ENCODE measurements around the gene SPEM3. TPM values are rescaled to one million over a fixed set of nuclear protein-coding genes. Genes with fewer than 3 reads are reported as not detected.
A peak's percentile ranks its signal among the peaks of the same experiment; 100 is the strongest.

Gene SPEM3
- total and polyA plus RNA-seq, 2 of the 13 experiments (the other 11 are each of a cell fraction or from before 2014, with no cell fraction given) = not detected

DNA sequence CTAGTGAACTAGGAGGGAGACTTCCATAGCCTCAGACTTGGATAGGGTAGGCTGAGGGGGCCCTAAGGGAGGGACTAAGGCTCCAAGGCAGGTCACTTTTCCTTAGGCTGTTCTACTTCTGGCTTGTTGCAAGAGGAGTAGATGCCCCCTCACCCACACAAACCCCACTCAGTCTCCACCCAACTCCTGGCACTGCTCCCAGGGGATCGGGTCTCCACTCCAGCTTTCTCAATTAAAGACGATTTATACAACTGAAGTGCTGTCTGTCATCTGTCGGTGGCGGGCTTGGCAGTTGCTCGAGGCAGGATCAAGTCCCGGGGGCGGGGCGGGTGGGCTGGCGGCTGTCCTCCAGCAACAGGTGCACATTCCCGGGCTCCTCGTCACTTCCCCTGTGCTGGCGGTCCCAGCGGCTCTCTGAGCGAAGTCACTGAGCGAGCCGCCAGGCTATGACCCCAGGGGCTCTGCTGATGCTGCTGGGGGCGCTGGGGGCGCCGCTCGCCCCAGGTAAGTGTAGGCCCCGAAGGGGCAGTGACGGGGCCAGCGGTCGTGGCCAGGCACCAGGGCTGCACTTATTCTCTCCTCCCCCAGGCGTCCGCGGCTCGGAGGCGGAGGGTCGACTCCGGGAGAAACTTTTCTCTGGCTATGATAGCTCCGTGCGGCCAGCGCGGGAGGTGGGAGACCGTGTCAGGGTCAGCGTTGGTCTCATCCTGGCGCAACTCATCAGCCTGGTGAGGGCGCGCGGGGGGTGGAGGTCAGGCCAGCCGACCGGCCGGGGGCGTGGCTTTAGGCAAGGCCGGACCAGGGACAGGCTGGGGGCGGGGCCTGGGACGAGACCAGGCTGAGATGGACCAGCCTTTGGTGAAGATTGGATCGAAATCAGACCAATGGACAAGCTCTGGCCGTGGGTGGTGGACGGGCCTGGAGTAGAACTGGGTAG, 16.3 kb downstream of the SPEM3 start, which contains the start of gene CHRNB1 (continued):
- TF ChIP-seq, protein P1, sequence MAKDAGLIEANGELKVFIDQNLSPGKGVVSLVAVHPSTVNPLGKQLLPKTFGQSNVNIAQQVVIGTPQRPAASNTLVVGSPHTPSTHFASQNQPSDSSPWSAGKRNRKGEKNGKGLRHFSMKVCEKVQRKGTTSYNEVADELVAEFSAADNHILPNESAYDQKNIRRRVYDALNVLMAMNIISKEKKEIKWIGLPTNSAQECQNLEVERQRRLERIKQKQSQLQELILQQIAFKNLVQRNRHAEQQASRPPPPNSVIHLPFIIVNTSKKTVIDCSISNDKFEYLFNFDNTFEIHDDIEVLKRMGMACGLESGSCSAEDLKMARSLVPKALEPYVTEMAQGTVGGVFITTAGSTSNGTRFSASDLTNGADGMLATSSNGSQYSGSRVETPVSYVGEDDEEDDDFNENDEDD (CRISPR knock-in tag; IDR thresholded peaks at IDR 0.05; ENCODE audit: borderline replicate concordance) = peak; percentile 42; the same call in 1 of the 2 replicates
- TF ChIP-seq ZNF230 (CRISPR knock-in tag; IDR thresholded peaks at IDR 0.05) (no peak; the same call in 1 of the 2 replicates), HDAC2 (CRISPR knock-in tag; IDR thresholded peaks at IDR 0.05) (no peak), ZNF468 (CRISPR knock-in tag; IDR thresholded peaks at IDR 0.05) (no peak), MXD4 (CRISPR knock-in tag; IDR thresholded peaks at IDR 0.05) (0 out of 2 replicates have a peak, but pooled peaks have one; percentile 58), TMF1 (CRISPR knock-in tag; IDR thresholded peaks at IDR 0.05; ENCODE audit: low read depth) (no peak), ZSCAN21 (CRISPR knock-in tag; IDR thresholded peaks at IDR 0.05; ENCODE audit: borderline replicate concordance) (peak; percentile 68), SIN3B (IDR thresholded peaks at IDR 0.05; ENCODE audit: low read length) (no peak), IKZF1 (IDR thresholded peaks at IDR 0.05) (no peak), ZNF883 (CRISPR knock-in tag; IDR thresholded peaks at IDR 0.05; ENCODE audit: not compliant biosample characterization) (no peak), TBX2 (CRISPR knock-in tag; IDR thresholded peaks at IDR 0.05; ENCODE audit: borderline replicate concordance) (peak; percentile 61), SSRP1 (CRISPR knock-in tag; IDR thresholded peaks at IDR 0.05) (no peak), YY1 (IDR thresholded peaks at IDR 0.05; ENCODE audit: insufficient read depth, insufficient replicate concordance, low read depth, low read length) (no peak), CENPX (CRISPR knock-in tag; IDR thresholded peaks at IDR 0.05) (no peak), HOXA9 (CRISPR knock-in tag; IDR thresholded peaks at IDR 0.05; ENCODE audit: borderline replicate concordance) (no peak), SKI (IDR thresholded peaks at IDR 0.05; ENCODE audit: partially characterized antibody) (peak; percentile 31), ZNF570 (CRISPR knock-in tag; IDR thresholded peaks at IDR 0.05; ENCODE audit: borderline replicate concordance) (no peak), HDAC6 (IDR thresholded peaks at IDR 0.05; ENCODE audit: low read depth, low read length) (no peak), THYN1 (CRISPR knock-in tag; IDR thresholded peaks at IDR 0.05; ENCODE audit: borderline replicate concordance, low read depth) (no peak)
- TF ChIP-seq, protein P2, sequence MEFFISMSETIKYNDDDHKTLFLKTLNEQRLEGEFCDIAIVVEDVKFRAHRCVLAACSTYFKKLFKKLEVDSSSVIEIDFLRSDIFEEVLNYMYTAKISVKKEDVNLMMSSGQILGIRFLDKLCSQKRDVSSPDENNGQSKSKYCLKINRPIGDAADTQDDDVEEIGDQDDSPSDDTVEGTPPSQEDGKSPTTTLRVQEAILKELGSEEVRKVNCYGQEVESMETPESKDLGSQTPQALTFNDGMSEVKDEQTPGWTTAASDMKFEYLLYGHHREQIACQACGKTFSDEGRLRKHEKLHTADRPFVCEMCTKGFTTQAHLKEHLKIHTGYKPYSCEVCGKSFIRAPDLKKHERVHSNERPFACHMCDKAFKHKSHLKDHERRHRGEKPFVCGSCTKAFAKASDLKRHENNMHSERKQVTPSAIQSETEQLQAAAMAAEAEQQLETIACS (CRISPR knock-in tag; IDR thresholded peaks at IDR 0.05) = no peak
- TF ChIP-seq, protein P3, sequence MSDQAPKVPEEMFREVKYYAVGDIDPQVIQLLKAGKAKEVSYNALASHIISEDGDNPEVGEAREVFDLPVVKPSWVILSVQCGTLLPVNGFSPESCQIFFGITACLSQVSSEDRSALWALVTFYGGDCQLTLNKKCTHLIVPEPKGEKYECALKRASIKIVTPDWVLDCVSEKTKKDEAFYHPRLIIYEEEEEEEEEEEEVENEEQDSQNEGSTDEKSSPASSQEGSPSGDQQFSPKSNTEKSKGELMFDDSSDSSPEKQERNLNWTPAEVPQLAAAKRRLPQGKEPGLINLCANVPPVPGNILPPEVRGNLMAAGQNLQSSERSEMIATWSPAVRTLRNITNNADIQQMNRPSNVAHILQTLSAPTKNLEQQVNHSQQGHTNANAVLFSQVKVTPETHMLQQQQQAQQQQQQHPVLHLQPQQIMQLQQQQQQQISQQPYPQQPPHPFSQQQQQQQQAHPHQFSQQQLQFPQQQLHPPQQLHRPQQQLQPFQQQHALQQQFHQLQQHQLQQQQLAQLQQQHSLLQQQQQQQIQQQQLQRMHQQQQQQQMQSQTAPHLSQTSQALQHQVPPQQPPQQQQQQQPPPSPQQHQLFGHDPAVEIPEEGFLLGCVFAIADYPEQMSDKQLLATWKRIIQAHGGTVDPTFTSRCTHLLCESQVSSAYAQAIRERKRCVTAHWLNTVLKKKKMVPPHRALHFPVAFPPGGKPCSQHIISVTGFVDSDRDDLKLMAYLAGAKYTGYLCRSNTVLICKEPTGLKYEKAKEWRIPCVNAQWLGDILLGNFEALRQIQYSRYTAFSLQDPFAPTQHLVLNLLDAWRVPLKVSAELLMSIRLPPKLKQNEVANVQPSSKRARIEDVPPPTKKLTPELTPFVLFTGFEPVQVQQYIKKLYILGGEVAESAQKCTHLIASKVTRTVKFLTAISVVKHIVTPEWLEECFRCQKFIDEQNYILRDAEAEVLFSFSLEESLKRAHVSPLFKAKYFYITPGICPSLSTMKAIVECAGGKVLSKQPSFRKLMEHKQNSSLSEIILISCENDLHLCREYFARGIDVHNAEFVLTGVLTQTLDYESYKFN (CRISPR knock-in tag; conservative IDR thresholded peaks at IDR 0.05) = peak; percentile 66
- TF ChIP-seq, protein P4, sequence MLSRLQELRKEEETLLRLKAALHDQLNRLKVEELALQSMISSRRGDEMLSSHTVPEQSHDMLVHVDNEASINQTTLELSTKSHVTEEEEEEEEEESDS (CRISPR knock-in tag; IDR thresholded peaks at IDR 0.05; ENCODE audit: borderline replicate concordance) = no peak

Measured in HepG2 (cell line).